B cell (primary cell): Measurements from ENCODE around the gene APBA2. TPM values are rescaled to one million over a fixed set of nuclear protein-coding genes. Genes with fewer than 3 reads are reported as not detected.

ENCODE experiments used
- ATAC-seq: fragments of 200-7000 bp; cut with Tn5 transposase; one replicate; pipeline ENCODE4 v1.10.0; 2021; ENCODE audit warnings: low read depth, mild to moderate bottlenecking, moderate number of reproducible peaks, moderate library complexity
- CTCF ChIA-PET: fragments of 350-600 bp; sonication (Branson Sonifier 250); formaldehyde crosslinking; loops from one replicate; lab custom pipeline; 2021; ENCODE audit warnings: antibody characterized with exemption, inconsistent platforms; lab: Charles Lee
- POLR2A ChIA-PET: fragments of 350-600 bp; sonication (Branson Sonifier 250); formaldehyde crosslinking; loops from one replicate; lab custom pipeline; 2021; ENCODE audit warnings: antibody characterized with exemption; lab: Charles Lee
- DNase-seq: peaks from one replicate; pipeline ENCODE4 v3.0.0; 2013
- H2AFZ ChIP-seq: 2 replicates; pipeline ENCODE4 v1.6.1; 2012; ENCODE audit warnings: mild to moderate bottlenecking, low read depth, low read length; ENCODE audit not compliant: insufficient read depth, poor library complexity, severe bottlenecking
- H3K27ac ChIP-seq, 2 donors: 1 replicate in 1 of 2; 2 replicates in 1 of 2; pipeline ENCODE4 v1.5.1; 2012 to 2013; ENCODE audit warnings: low read length in 2 of 2, mild to moderate bottlenecking in 2 of 2, moderate library complexity in 1 of 2
- H3K27me3 ChIP-seq, 4 experiments: fragments of 200-600 bp in 1 of 4; sonication (generic) in 1 of 4; replicated peaks in 1 of 4; 1 replicate in 2 of 4; 2 replicates in 2 of 4; pipeline versions ENCODE4 v1.6.1 to v1.7.0; 2013 to 2016; ENCODE audit warnings: low read length in 3 of 4, mild to moderate bottlenecking in 2 of 4, mixed read lengths in 1 of 4, moderate library complexity in 1 of 4; ENCODE audit not compliant: insufficient read depth in 4 of 4, control insufficient read depth in 3 of 4; ENCODE audit errors: control extremely low read depth in 1 of 4
- H3K36me3 ChIP-seq, 2 experiments: replicated peaks in 1 of 2; 1 replicate in 1 of 2; 2 replicates in 1 of 2; pipeline versions ENCODE4 v1.6.1 to v1.7.1; 2013; ENCODE audit warnings: low read length in 1 of 2; ENCODE audit not compliant: insufficient read depth in 2 of 2, control insufficient read depth in 1 of 2; ENCODE audit errors: control extremely low read depth in 1 of 2, extremely low read depth in 1 of 2
- H3K4me1 ChIP-seq, 2 donors: fragments of 200-600 bp in 1 of 2; sonication (generic) in 1 of 2; 1 replicate in 1 of 2; 2 replicates in 1 of 2; pipeline versions ENCODE4 v1.5.1 to v1.6.1; 2013 to 2017; ENCODE audit warnings: low read length in 2 of 2; ENCODE audit not compliant: control insufficient read depth in 2 of 2, insufficient read depth in 2 of 2
- H3K4me2 ChIP-seq: replicated peaks from 2 replicates; pipeline ENCODE3; 2012; ENCODE audit warnings: mild to moderate bottlenecking, low read depth, low read length; ENCODE audit not compliant: poor library complexity, severe bottlenecking
- H3K4me3 ChIP-seq, 5 experiments: fragments of 200-600 bp in 1 of 5; sonication (generic) in 1 of 5; 1 replicate in 3 of 5; 2 replicates in 2 of 5; pipeline versions ENCODE4 v1.5.1 to v1.7.0; 2011 to 2016; ENCODE audit warnings: low read length in 4 of 5, mild to moderate bottlenecking in 4 of 5, low read depth in 2 of 5, control low read depth in 1 of 5, moderate library complexity in 1 of 5; ENCODE audit not compliant: insufficient read depth in 1 of 5; ENCODE audit errors: control extremely low read depth in 1 of 5, extremely low read depth in 1 of 5
- H3K79me2 ChIP-seq: fragments of 200-600 bp; sonication (generic); one replicate; pipeline ENCODE4 v1.6.0; 2016; ENCODE audit warnings: low read length; ENCODE audit not compliant: control insufficient read depth, insufficient read depth
- H3K9ac ChIP-seq: fragments of 200-600 bp; sonication (generic); 2 replicates; pipeline ENCODE4 v1.6.1; 2017; ENCODE audit warnings: mild to moderate bottlenecking, low read length, moderate library complexity
- H3K9me3 ChIP-seq, 3 donors: one replicate each; pipeline versions ENCODE4 v1.6.1 to v1.7.1; 2013; ENCODE audit warnings: low read length in 2 of 3; ENCODE audit not compliant: control insufficient read depth in 2 of 3, insufficient read depth in 1 of 3; ENCODE audit errors: control extremely low read depth in 1 of 3
- H4K20me1 ChIP-seq: 2 replicates; pipeline ENCODE4 v1.6.0; 2012; ENCODE audit warnings: mild to moderate bottlenecking, low read length; ENCODE audit not compliant: insufficient read depth, control insufficient read depth, poor library complexity, severe bottlenecking
- H3K27ac Mint-ChIP-seq: one replicate; pipeline ENCODE4 v1.8.0; 2021; ENCODE audit warnings: mixed read lengths
- H3K27me3 Mint-ChIP-seq: one replicate; pipeline ENCODE4 v1.8.0; 2021; ENCODE audit warnings: mixed read lengths
- H3K4me1 Mint-ChIP-seq: one replicate; pipeline ENCODE4 v1.8.0; 2021; ENCODE audit warnings: mixed read lengths
- H3K4me3 Mint-ChIP-seq: one replicate; pipeline ENCODE4 v1.8.0; 2021; ENCODE audit warnings: mixed read lengths
- H3K9me3 Mint-ChIP-seq: one replicate; pipeline ENCODE4 v1.8.0; 2022; ENCODE audit warnings: mixed read lengths; ENCODE audit not compliant: insufficient read depth
- EZH2 ChIP-seq: IDR thresholded peaks from 2 replicates; pipeline ENCODE4 v1.6.1; 2012; ENCODE audit warnings: borderline replicate concordance, low read depth, mild to moderate bottlenecking, moderate library complexity, low read length; ENCODE audit not compliant: insufficient read depth, poor library complexity, severe bottlenecking
- WGBS: methylation state at CpG from one replicate; pipeline ENCODE4 v1.1.5; 2013; ENCODE audit warnings: missing lambda C conversion rate; ENCODE audit not compliant: insufficient coverage; 5-methylcytosine and 5-hydroxymethylcytosine counted together
- intact Hi-C: fragments of 100-400 bp; cut with micrococcal nuclease; formaldehyde crosslinking; loops from one replicate; pipeline ENCODE4 v1.10.0; 2022
- polyA plus RNA-seq: library from polyadenylated mRNA; depleted of rRNA; stranded (reverse); fragments of >200 nt; gene quantifications from 2 replicates; pipeline ENCODE4 v1.2.3, GENCODE V29; 2012
- total RNA-seq, 2 donors: library from RNA; stranded (reverse); fragments of 120-200 nt in 1 of 2; gene quantifications; 1 replicate in 1 of 2; 2 replicates in 1 of 2; pipeline versions ENCODE4 v1.2.3 to v1.2.4, GENCODE V29; 2013 to 2022
- TF ChIP-seq, protein P1 (sequence below): fragments of 200-600 bp; IDR thresholded peaks from one replicate; pipeline ENCODE4 v1.8.0; 2022; ENCODE audit warnings: antibody characterized with exemption, mild to moderate bottlenecking

The APBA2 gene
- total and polyA plus RNA-seq, 2 donors (not counting 1 experiment from before 2014, with no cell fraction given) = 0.19 TPM; not detected in 1

DNA sequence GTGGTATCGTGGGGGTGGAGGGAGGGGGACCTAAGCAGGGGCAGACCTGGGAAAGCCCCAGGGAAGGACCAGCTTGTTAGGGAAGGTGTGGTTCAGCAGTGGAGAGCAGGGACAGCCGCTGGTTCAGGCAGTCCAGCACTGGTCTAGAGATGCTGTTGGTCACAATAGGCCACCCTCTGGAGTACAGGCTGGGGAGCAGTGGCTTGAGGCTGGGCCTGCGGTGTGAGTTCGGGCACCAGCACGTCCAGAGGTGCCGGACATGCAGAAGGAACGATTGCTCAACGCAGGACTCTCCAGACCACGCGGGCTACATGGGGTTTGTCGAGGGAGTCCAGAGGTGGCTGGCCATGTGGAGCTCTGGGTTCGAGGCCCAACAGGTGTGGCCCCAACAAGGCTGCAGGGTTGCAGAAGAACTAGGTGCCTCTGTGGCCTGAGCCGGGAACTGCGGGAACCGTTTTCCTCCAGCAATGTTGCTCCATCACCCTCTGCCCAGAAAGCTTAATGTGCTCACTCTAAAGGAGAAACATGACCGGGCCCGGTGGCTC lies 143.9 kb downstream of the APBA2 start:
- Histone ChIP-seq H3K36me3 (no peaks in the 10 kb centered on the region), H3K27ac (no peak overlapping the region), H3K4me3 (no peak overlapping the region), H2AFZ (no peak overlapping the region), H3K9ac (no peak overlapping the region), H3K27me3 (no peaks in the 10 kb centered on the region), H3K9me3 (peaks cover 0 to 13% (median 0%) of the 10 kb centered on the region in 3 donors), H3K79me2 (no peaks in the 10 kb centered on the region), H4K20me1 (no peaks in the 10 kb centered on the region), H3K4me2 (no peak overlapping the region), H3K4me1 (no peaks in the 10 kb centered on the region)
- CTCF ChIA-PET = no interaction called here
- H3K9me3 Mint-ChIP-seq = peaks cover 4% of the 10 kb centered on the region
- ATAC-seq = no peak
- WGBS = 93% methylated on average over 16 of the region's 17 CpGs
- H3K27ac Mint-ChIP-seq = no peak overlapping the region
- TF ChIP-seq, protein P1, sequence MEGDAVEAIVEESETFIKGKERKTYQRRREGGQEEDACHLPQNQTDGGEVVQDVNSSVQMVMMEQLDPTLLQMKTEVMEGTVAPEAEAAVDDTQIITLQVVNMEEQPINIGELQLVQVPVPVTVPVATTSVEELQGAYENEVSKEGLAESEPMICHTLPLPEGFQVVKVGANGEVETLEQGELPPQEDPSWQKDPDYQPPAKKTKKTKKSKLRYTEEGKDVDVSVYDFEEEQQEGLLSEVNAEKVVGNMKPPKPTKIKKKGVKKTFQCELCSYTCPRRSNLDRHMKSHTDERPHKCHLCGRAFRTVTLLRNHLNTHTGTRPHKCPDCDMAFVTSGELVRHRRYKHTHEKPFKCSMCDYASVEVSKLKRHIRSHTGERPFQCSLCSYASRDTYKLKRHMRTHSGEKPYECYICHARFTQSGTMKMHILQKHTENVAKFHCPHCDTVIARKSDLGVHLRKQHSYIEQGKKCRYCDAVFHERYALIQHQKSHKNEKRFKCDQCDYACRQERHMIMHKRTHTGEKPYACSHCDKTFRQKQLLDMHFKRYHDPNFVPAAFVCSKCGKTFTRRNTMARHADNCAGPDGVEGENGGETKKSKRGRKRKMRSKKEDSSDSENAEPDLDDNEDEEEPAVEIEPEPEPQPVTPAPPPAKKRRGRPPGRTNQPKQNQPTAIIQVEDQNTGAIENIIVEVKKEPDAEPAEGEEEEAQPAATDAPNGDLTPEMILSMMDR = no peak
- TF ChIP-seq EZH2 = no peak
- intact Hi-C loops = no loop called here
- POLR2A ChIA-PET = no interaction called here
- no peaks in the 10 kb centered on the region for H3K27me3 Mint-ChIP-seq
- no peak for DNase-seq
- no peaks in the 10 kb centered on the region for H3K4me1 Mint-ChIP-seq
- H3K4me3 Mint-ChIP-seq = no peak overlapping the region

DNA sequence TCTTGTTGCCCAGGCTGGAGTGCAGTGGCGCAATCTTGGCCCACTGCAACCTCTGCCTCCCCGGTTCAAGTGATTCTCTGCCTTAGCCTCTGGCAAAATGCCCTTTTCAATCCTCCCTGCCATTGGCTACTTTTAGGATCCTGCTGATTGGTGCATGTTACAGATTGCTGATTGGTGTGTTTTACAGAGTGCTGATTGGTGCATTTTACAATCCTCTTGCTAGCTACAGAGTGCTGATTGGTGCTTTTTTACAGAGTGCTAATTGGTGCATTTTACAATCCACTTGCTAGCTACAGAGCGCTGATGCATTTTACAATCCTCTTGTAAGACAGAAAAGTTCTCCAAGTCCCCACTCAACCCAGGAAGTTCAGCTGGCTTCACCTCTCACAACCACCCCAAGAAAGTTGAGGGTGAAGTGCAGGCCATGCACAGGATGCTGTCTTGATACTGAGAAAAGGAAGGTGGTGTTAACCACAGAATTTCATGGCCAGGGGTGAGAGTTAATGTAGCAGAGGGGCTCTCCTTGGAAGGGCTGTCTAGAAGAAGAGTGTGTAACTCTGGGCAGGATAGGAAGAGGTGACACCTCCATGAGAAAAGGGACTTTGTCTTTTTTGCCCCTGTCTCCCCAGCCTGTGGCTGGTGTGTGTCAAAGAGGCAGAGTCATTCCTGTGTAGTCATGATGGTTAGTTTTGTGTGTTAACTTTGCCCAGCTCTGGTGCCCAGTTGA lies 145.9 kb downstream of the APBA2 start:
- 83% methylated on average over 1 of the region's 3 CpGs for WGBS
- H3K4me2 ChIP-seq = no peak overlapping the region
- no peak for TF ChIP-seq EZH2
- TF ChIP-seq, protein P1 = no peak
- H3K4me1 ChIP-seq = no peaks in the 10 kb centered on the region
- no peaks in the 10 kb centered on the region for H3K27me3 ChIP-seq
- Mint-ChIP-seq H3K9me3 (peaks cover 4% of the 10 kb centered on the region), H3K4me3 (no peak overlapping the region), H3K27ac (no peak overlapping the region), H3K27me3 (no peaks in the 10 kb centered on the region), H3K4me1 (no peaks in the 10 kb centered on the region)
- H2AFZ ChIP-seq = no peak overlapping the region
- no peaks in the 10 kb centered on the region for H4K20me1 ChIP-seq
- ChIA-PET CTCF (no interaction called here), POLR2A (no interaction called here)
- H3K27ac ChIP-seq = no peak overlapping the region
- no peak overlapping the region for H3K4me3 ChIP-seq
- no peaks in the 10 kb centered on the region for H3K36me3 ChIP-seq
- intact Hi-C loops = no loop called here
- H3K79me2 ChIP-seq = no peaks in the 10 kb centered on the region
- H3K9ac ChIP-seq = no peak overlapping the region
- no peak for ATAC-seq
- no peak for DNase-seq
- peaks cover 0 to 13% (median 0%) of the 10 kb centered on the region in 3 donors for H3K9me3 ChIP-seq
